Lower lobe of right lung (tissue), 2 donors: ENCODE results near the gene QPRT. TPM values are rescaled to one million over a fixed set of nuclear protein-coding genes. Genes with fewer than 3 reads are reported as not detected.
"Not testable (repeated sequence)": the region's sequence is repeated elsewhere in the genome, so short reads cannot be mapped to it uniquely, and the experiment has no call there.

ENCODE experiments used
- ATAC-seq, 2 donors: fragments of 200-7000 bp; cut with Tn5 transposase; one replicate each; pipeline ENCODE4 v1.9.1; 2020 to 2022; ENCODE audit warnings: mild to moderate bottlenecking in 2 of 2, moderate library complexity in 2 of 2
- DNase-seq: peaks from one replicate; pipeline ENCODE4 v3.0.0-alpha.2; 2020
- H3K27ac ChIP-seq: fragments of 200-600 bp; one replicate; pipeline ENCODE4 v1.8.0; 2022
- H3K27me3 ChIP-seq: fragments of 200-600 bp; one replicate; pipeline ENCODE4 v1.8.0; 2022; ENCODE audit warnings: low read depth
- H3K36me3 ChIP-seq: fragments of 200-600 bp; one replicate; pipeline ENCODE4 v1.8.0; 2022; ENCODE audit warnings: mild to moderate bottlenecking
- H3K4me1 ChIP-seq: fragments of 200-600 bp; one replicate; pipeline ENCODE4 v1.8.0; 2022
- H3K4me3 ChIP-seq: fragments of 200-600 bp; one replicate; pipeline ENCODE4 v1.8.0; 2022; ENCODE audit warnings: mild to moderate bottlenecking
- H3K9me3 ChIP-seq: fragments of 200-600 bp; one replicate; pipeline ENCODE4 v1.8.0; 2022
- intact Hi-C: fragments of 100-400 bp; cut with DNase I; formaldehyde crosslinking; loops from one replicate; pipeline ENCODE4 v1.11.0; 2022
- total RNA-seq: library from RNA; stranded (reverse); fragmentation: NEBNext Ultra II Directional; extraction: Animal tissue kit (Norgen Biotek cat#: 25700); gene quantifications from one replicate; pipeline ENCODE4 v1.2.1, GENCODE V29; 2021
- TF ChIP-seq, protein P1 (sequence below): fragments of 200-600 bp; IDR thresholded peaks from one replicate; pipeline ENCODE4 v1.8.0; 2022; ENCODE audit warnings: antibody characterized with exemption, mild to moderate bottlenecking
- donor health status: DM: no; HTN: yes; CAD: no; lungs with severe emphysema.

The QPRT gene
- total RNA-seq, 1 donor from 2014 or later = 11.0 TPM

DNA sequence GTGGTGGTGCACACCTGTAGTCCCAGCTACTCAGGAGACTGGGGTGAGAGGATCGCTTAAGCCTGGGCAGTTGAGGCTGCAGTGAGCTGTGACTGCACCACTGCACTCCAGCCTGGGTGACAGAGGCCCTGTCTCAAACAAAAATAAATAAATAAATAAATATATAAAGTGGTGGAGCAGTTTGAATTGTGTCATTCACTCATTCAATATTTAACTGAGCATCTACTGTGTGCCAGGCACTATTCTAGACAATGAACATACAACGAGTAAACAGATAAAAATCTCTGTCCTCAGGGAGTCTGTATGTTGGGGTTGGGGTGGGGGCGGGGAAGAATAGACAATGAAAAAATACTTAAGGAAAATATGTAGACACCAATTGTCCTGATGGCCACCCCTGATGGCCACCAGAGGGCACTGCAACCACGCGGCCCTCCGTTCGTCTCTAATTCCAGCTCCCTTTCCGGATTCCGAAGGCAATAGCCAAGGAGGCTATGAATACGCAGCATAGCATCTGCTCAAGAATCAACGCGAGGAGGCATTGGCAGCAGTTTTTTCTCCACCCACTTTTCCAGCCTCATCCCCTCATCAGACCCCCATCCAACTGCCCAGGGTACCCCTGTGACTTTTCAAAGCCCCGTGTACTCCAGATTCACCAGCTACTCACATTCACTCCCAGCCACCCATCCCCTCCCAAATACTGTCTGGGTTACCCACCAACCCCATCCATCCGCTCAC, 21.4 kb downstream of the QPRT start:
- intact Hi-C loops = no loop called here
- no peaks in the 10 kb centered on the region for H3K36me3 ChIP-seq
- H3K4me3 ChIP-seq = no peak overlapping the region
- H3K4me1 ChIP-seq = no peaks in the 10 kb centered on the region
- peak; percentile 84 for DNase-seq
- TF ChIP-seq, protein P1, sequence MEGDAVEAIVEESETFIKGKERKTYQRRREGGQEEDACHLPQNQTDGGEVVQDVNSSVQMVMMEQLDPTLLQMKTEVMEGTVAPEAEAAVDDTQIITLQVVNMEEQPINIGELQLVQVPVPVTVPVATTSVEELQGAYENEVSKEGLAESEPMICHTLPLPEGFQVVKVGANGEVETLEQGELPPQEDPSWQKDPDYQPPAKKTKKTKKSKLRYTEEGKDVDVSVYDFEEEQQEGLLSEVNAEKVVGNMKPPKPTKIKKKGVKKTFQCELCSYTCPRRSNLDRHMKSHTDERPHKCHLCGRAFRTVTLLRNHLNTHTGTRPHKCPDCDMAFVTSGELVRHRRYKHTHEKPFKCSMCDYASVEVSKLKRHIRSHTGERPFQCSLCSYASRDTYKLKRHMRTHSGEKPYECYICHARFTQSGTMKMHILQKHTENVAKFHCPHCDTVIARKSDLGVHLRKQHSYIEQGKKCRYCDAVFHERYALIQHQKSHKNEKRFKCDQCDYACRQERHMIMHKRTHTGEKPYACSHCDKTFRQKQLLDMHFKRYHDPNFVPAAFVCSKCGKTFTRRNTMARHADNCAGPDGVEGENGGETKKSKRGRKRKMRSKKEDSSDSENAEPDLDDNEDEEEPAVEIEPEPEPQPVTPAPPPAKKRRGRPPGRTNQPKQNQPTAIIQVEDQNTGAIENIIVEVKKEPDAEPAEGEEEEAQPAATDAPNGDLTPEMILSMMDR = peak; percentile 91
- no peaks in the 10 kb centered on the region for H3K27me3 ChIP-seq
- ATAC-seq = peak; percentile 90 to 91
- H3K27ac ChIP-seq = no peak overlapping the region
- H3K9me3 ChIP-seq = no peaks in the 10 kb centered on the region

DNA sequence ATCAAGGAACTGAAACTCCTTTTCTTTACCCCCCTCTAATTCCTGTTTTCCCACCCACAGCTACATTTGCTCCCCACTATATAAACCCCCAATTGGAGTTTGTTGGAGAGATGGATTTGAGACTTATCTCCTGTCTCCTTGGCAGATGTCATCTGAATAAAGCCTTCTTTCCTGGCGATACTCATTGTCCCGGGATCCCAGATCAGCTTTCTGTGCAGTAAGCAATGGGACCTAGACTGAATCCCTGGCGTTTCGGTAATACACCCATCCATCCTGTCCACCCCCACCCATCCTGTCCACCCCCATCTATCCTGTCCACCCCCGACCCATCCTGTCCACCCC, 22.2 kb downstream of the QPRT start:
- no peaks in the 10 kb centered on the region for H3K36me3 ChIP-seq
- no peaks in the 10 kb centered on the region for H3K4me1 ChIP-seq
- H3K27me3 ChIP-seq = no peaks in the 10 kb centered on the region
- H3K27ac ChIP-seq = no peak overlapping the region
- no peak overlapping the region for H3K4me3 ChIP-seq
- ATAC-seq (no peak), DNase-seq (no peak)
- intact Hi-C loops = no loop called here
- TF ChIP-seq, protein P1 = no peak
- H3K9me3 ChIP-seq = no peaks in the 10 kb centered on the region

DNA sequence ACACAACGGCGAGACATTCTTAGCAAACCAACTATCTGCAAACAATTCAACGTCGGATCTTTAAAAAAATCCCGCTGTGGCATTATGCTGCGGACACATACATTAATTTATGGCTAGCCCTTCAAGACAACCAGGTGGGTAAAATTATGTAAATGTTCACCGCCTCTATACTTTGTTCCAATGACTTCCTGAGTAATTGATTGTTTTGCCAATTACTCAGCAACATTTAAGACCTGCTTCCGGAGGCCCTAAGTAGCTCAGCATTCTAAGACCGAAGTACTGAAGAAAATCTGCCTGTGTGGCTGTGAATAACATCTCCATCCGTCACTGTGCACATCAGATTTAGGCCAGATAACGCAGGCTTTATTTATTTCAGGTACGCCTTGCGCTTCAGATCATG, 23.3 kb downstream of the QPRT start:
- intact Hi-C loops = no loop called here
- no peaks in the 10 kb centered on the region for H3K4me1 ChIP-seq
- H3K4me3 ChIP-seq = no peak overlapping the region
- H3K27ac ChIP-seq = peak overlapping the region; percentile 33
- H3K27me3 ChIP-seq = no peaks in the 10 kb centered on the region
- ATAC-seq (no peak), DNase-seq (no peak)
- TF ChIP-seq, protein P1 = no peak
- no peaks in the 10 kb centered on the region for H3K9me3 ChIP-seq
- no peaks in the 10 kb centered on the region for H3K36me3 ChIP-seq

DNA sequence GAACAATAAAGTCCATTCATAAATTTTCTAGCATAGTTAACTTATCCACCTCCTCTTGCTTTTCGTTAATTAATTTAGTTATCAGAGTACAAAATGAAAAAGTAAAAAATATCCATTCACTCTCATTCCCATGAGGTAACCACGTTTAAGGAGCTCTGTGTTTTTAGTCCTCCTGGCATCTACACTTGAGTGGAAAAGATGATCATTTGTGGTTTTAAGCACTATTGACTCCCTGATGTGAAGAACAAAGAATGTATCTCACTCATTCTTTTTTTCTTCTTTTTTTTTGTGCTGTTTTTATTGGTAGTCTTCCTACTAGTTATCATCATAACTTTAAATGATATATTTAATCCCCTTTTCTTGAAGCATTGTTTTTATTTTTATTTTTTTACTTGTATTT, 26.1 kb downstream of the QPRT start:
- H3K36me3 ChIP-seq = no peaks in the 10 kb centered on the region
- intact Hi-C loops = no loop called here

DNA sequence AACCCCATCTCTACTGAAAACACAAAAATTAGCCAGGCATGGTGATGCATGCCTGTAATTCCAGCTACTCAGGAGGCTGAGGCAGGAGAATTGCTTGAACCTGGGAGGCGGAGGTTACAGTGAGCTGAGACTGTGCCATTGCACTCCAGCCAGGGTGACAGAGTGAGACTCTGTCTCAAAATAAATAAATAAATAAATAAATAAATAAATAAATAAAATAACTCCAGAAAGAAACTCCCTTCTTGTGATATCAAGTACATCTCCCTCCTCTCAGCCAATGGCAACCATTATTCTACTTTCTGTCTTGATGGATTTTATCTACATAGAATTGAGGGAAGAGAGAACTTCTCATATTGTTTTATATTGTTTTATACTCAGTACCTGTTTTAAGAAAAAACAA, 28.2 kb downstream of the QPRT start:
- DNase-seq, H3K36me3 ChIP-seq, H3K9me3 ChIP-seq, H3K27ac ChIP-seq, H3K4me3 ChIP-seq, intact Hi-C loops, H3K27me3 ChIP-seq, H3K4me1 ChIP-seq, ATAC-seq: not testable (repeated sequence)

More for the DNA sequence above, 26.1 kb downstream of the QPRT start:
- TF ChIP-seq, protein P1 = no peak
- DNase-seq = no peak
- Histone ChIP-seq H3K9me3 (no peaks in the 10 kb centered on the region), H3K4me3 (no peak overlapping the region), H3K4me1 (peaks cover under 1% of the 10 kb centered on the region), H3K27me3 (no peaks in the 10 kb centered on the region), H3K27ac (no peak overlapping the region)
- no peak for ATAC-seq

DNA sequence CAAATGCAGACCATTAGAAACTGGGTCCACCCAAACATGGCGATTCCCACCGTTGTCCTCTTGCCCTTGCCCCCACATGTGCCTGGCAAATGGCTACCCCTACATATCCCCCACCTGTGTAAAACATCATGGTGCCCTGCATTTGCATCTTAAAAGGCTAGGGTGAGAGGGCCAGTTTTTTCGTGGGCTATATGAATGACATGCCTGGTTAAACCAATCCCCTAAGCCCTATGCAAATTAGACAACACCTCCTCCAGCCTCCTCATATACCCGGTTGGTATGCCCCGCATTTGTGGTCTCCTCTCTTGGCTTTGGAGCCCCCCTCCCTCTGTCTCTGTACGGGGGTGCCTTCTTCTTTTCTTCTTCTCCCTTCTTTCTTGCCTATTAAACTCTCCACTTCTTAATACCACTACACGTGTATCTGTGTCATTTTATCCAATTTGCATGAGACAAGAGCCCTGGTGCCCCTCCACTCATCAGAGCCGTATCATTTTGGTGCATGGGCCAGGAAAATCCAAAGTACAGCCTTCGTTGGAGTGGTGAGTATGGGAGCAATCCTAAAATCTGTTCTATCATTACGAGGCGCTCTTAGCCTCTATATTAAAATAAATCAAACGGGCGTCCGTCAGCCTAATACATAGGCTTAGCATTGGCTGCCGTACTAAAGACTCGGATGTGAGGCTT, 30.1 kb downstream of the QPRT start:
- Histone ChIP-seq H3K9me3 (no peaks in the 10 kb centered on the region), H3K27me3 (no peaks in the 10 kb centered on the region), H3K4me1 (peaks cover 8% of the 10 kb centered on the region), H3K36me3 (no peaks in the 10 kb centered on the region), H3K4me3 (no peak overlapping the region), H3K27ac (no peak overlapping the region)
- ATAC-seq (no peak), DNase-seq (peak; percentile 5)
- TF ChIP-seq, protein P1 = no peak
- intact Hi-C loops = no loop called here

DNA sequence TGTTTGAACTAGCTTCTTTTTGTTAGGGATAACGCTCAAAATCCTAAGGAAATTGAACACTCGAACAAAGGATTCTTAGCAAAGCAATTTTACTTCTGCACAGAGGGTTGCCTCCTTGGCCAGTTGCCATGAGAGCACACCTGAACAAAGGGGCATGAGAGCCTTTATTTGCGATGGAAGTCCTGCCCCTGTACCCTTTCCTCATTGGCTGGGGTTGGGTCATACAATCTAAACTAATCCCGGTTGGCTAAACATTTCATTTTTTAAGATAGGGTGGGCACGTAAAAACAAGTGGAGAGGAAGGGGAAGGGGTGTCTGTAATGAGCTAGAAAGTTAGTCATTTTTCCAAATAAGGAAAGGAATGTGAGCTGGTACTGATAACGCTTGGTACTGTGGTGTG, 30.7 kb downstream of the QPRT start:
- H3K9me3 ChIP-seq, H3K27me3 ChIP-seq, ATAC-seq, H3K4me1 ChIP-seq, H3K27ac ChIP-seq, intact Hi-C loops, H3K36me3 ChIP-seq, H3K4me3 ChIP-seq, DNase-seq: not testable (repeated sequence)
